B cell (primary cell): ENCODE measurements around the gene TBCD. TPM values are rescaled to one million over a fixed set of nuclear protein-coding genes. Genes with fewer than 3 reads are reported as not detected.

Source experiments
- ATAC-seq: fragments of 200-7000 bp; cut with Tn5 transposase; one replicate; pipeline ENCODE4 v1.10.0; 2021; ENCODE audit warnings: low read depth, mild to moderate bottlenecking, moderate number of reproducible peaks, moderate library complexity
- CTCF ChIA-PET: fragments of 350-600 bp; sonication (Branson Sonifier 250); formaldehyde crosslinking; loops from one replicate; lab custom pipeline; 2021; ENCODE audit warnings: antibody characterized with exemption, inconsistent platforms; lab: Charles Lee
- POLR2A ChIA-PET: fragments of 350-600 bp; sonication (Branson Sonifier 250); formaldehyde crosslinking; loops from one replicate; lab custom pipeline; 2021; ENCODE audit warnings: antibody characterized with exemption; lab: Charles Lee
- DNase-seq: peaks from one replicate; pipeline ENCODE4 v3.0.0; 2013
- H2AFZ ChIP-seq: 2 replicates; pipeline ENCODE4 v1.6.1; 2012; ENCODE audit warnings: mild to moderate bottlenecking, low read depth, low read length; ENCODE audit not compliant: insufficient read depth, poor library complexity, severe bottlenecking
- H3K27ac ChIP-seq, 2 donors: 1 replicate in 1 of 2; 2 replicates in 1 of 2; pipeline ENCODE4 v1.5.1; 2012 to 2013; ENCODE audit warnings: low read length in 2 of 2, mild to moderate bottlenecking in 2 of 2, moderate library complexity in 1 of 2
- H3K27me3 ChIP-seq, 4 experiments: fragments of 200-600 bp in 1 of 4; sonication (generic) in 1 of 4; replicated peaks in 1 of 4; 1 replicate in 2 of 4; 2 replicates in 2 of 4; pipeline versions ENCODE4 v1.6.1 to v1.7.0; 2013 to 2016; ENCODE audit warnings: low read length in 3 of 4, mild to moderate bottlenecking in 2 of 4, mixed read lengths in 1 of 4, moderate library complexity in 1 of 4; ENCODE audit not compliant: insufficient read depth in 4 of 4, control insufficient read depth in 3 of 4; ENCODE audit errors: control extremely low read depth in 1 of 4
- H3K36me3 ChIP-seq, 2 experiments: replicated peaks in 1 of 2; 1 replicate in 1 of 2; 2 replicates in 1 of 2; pipeline versions ENCODE4 v1.6.1 to v1.7.1; 2013; ENCODE audit warnings: low read length in 1 of 2; ENCODE audit not compliant: insufficient read depth in 2 of 2, control insufficient read depth in 1 of 2; ENCODE audit errors: control extremely low read depth in 1 of 2, extremely low read depth in 1 of 2
- H3K4me1 ChIP-seq, 2 donors: fragments of 200-600 bp in 1 of 2; sonication (generic) in 1 of 2; 1 replicate in 1 of 2; 2 replicates in 1 of 2; pipeline versions ENCODE4 v1.5.1 to v1.6.1; 2013 to 2017; ENCODE audit warnings: low read length in 2 of 2; ENCODE audit not compliant: control insufficient read depth in 2 of 2, insufficient read depth in 2 of 2
- H3K4me2 ChIP-seq: replicated peaks from 2 replicates; pipeline ENCODE3; 2012; ENCODE audit warnings: mild to moderate bottlenecking, low read depth, low read length; ENCODE audit not compliant: poor library complexity, severe bottlenecking
- H3K4me3 ChIP-seq, 5 experiments: fragments of 200-600 bp in 1 of 5; sonication (generic) in 1 of 5; 1 replicate in 3 of 5; 2 replicates in 2 of 5; pipeline versions ENCODE4 v1.5.1 to v1.7.0; 2011 to 2016; ENCODE audit warnings: low read length in 4 of 5, mild to moderate bottlenecking in 4 of 5, low read depth in 2 of 5, control low read depth in 1 of 5, moderate library complexity in 1 of 5; ENCODE audit not compliant: insufficient read depth in 1 of 5; ENCODE audit errors: control extremely low read depth in 1 of 5, extremely low read depth in 1 of 5
- H3K79me2 ChIP-seq: fragments of 200-600 bp; sonication (generic); one replicate; pipeline ENCODE4 v1.6.0; 2016; ENCODE audit warnings: low read length; ENCODE audit not compliant: control insufficient read depth, insufficient read depth
- H3K9ac ChIP-seq: fragments of 200-600 bp; sonication (generic); 2 replicates; pipeline ENCODE4 v1.6.1; 2017; ENCODE audit warnings: mild to moderate bottlenecking, low read length, moderate library complexity
- H3K9me3 ChIP-seq, 3 donors: one replicate each; pipeline versions ENCODE4 v1.6.1 to v1.7.1; 2013; ENCODE audit warnings: low read length in 2 of 3; ENCODE audit not compliant: control insufficient read depth in 2 of 3, insufficient read depth in 1 of 3; ENCODE audit errors: control extremely low read depth in 1 of 3
- H4K20me1 ChIP-seq: 2 replicates; pipeline ENCODE4 v1.6.0; 2012; ENCODE audit warnings: mild to moderate bottlenecking, low read length; ENCODE audit not compliant: insufficient read depth, control insufficient read depth, poor library complexity, severe bottlenecking
- H3K27ac Mint-ChIP-seq: one replicate; pipeline ENCODE4 v1.8.0; 2021; ENCODE audit warnings: mixed read lengths
- H3K27me3 Mint-ChIP-seq: one replicate; pipeline ENCODE4 v1.8.0; 2021; ENCODE audit warnings: mixed read lengths
- H3K4me1 Mint-ChIP-seq: one replicate; pipeline ENCODE4 v1.8.0; 2021; ENCODE audit warnings: mixed read lengths
- H3K4me3 Mint-ChIP-seq: one replicate; pipeline ENCODE4 v1.8.0; 2021; ENCODE audit warnings: mixed read lengths
- H3K9me3 Mint-ChIP-seq: one replicate; pipeline ENCODE4 v1.8.0; 2022; ENCODE audit warnings: mixed read lengths; ENCODE audit not compliant: insufficient read depth
- CTCF ChIP-seq: fragments of 200-600 bp; IDR thresholded peaks from one replicate; pipeline ENCODE4 v1.8.0; 2022; ENCODE audit warnings: antibody characterized with exemption, mild to moderate bottlenecking
- EZH2 ChIP-seq: IDR thresholded peaks from 2 replicates; pipeline ENCODE4 v1.6.1; 2012; ENCODE audit warnings: borderline replicate concordance, low read depth, mild to moderate bottlenecking, moderate library complexity, low read length; ENCODE audit not compliant: insufficient read depth, poor library complexity, severe bottlenecking
- WGBS: methylation state at CpG from one replicate; pipeline ENCODE4 v1.1.5; 2013; ENCODE audit warnings: missing lambda C conversion rate; ENCODE audit not compliant: insufficient coverage; 5-methylcytosine and 5-hydroxymethylcytosine counted together
- intact Hi-C: fragments of 100-400 bp; cut with micrococcal nuclease; formaldehyde crosslinking; loops from one replicate; pipeline ENCODE4 v1.10.0; 2022
- polyA plus RNA-seq: library from polyadenylated mRNA; depleted of rRNA; stranded (reverse); fragments of >200 nt; gene quantifications from 2 replicates; pipeline ENCODE4 v1.2.3, GENCODE V29; 2012
- total RNA-seq, 2 donors: library from RNA; stranded (reverse); fragments of 120-200 nt in 1 of 2; gene quantifications; 1 replicate in 1 of 2; 2 replicates in 1 of 2; pipeline versions ENCODE4 v1.2.3 to v1.2.4, GENCODE V29; 2013 to 2022

Gene TBCD
- total and polyA plus RNA-seq, 2 donors (not counting 1 experiment from before 2014, with no cell fraction given) = 60.8 to 101 TPM

- peaks cover 71 to 73% of the 10 kb centered on the region in 2 donors for H3K4me1 ChIP-seq
Measured at GRCh38 chr17:82869536-82869935, 117.7 kb downstream of the TBCD start.

More at GRCh38 chr17:82869536-82869935, 117.7 kb downstream of the TBCD start:
- no peaks in the 10 kb centered on the region for H3K36me3 ChIP-seq
- no peak overlapping the region for H3K27ac ChIP-seq
- H3K9me3 ChIP-seq = peaks cover 0 to 14% (median 0%) of the 10 kb centered on the region in 3 donors
- H3K4me2 ChIP-seq = no peak overlapping the region
- H3K79me2 ChIP-seq = peaks cover 44% of the 10 kb centered on the region
- H3K27me3 Mint-ChIP-seq = peaks cover 8% of the 10 kb centered on the region
- no peaks in the 10 kb centered on the region for H3K9me3 Mint-ChIP-seq
- no peak overlapping the region for H3K4me3 ChIP-seq
- H3K4me1 Mint-ChIP-seq = peaks cover 71% of the 10 kb centered on the region
- POLR2A ChIA-PET = interaction anchor here (0.5 to 1.1 kb wide), 2 partner anchors 8 to 276 kb away, joined by 3 read pairs; no protein-coding TSS in a partner anchor
- ATAC-seq (no peak), DNase-seq (no peak)
- H2AFZ ChIP-seq = no peak overlapping the region
- peaks cover 0 to 32% (median 0%) of the 10 kb centered on the region in 4 experiments for H3K27me3 ChIP-seq
- peaks cover 74% of the 10 kb centered on the region for H4K20me1 ChIP-seq
- no peak overlapping the region for H3K27ac Mint-ChIP-seq
- H3K4me3 Mint-ChIP-seq = no peak overlapping the region
- no peak overlapping the region for H3K9ac ChIP-seq
- TF ChIP-seq CTCF (no peak), EZH2 (no peak)
- intact Hi-C loops = no loop called here
- WGBS = 80% methylated on average over 9 of the region's 11 CpGs
- CTCF ChIA-PET = interaction anchor here (3.6 to 3.8 kb wide), 2 partner anchors 9 to 51 kb away, joined by 22 to 39 read pairs; no protein-coding TSS in a partner anchor
